Measurements from ENCODE around the gene CAPZB.

DNA sequence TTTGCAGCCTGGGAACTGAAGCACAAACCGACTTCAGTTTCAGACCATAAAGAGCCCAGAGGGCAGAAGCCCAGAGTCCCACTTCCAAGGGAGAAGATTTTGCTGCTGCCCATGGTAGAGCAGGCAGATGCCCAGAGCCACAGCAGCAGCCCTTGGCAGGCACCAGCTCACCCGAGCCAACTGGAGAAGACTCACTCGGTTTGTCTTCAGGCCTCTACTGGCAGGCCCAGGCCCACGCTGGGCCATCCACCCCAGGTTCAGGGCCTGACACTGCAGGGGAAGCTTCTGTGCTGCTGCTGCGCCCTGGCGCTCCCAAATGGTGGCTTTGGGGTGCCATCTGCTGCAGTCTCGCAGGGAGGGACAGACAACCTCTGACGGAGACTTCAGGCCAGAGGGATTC lies 139.9 kb downstream of the CAPZB start:
- no peak for TF ChIP-seq CTCF (IDR thresholded peaks at IDR 0.05; ENCODE audit: extremely low read depth in 1 of 2, insufficient read depth in 1 of 2, low read depth in 1 of 2, low read length in 2 of 2)
- TF ChIP-seq POLR2A (IDR thresholded peaks at IDR 0.05; ENCODE audit: low read depth, low read length): no peak
- no peak for TF ChIP-seq GATA2 (IDR thresholded peaks at IDR 0.05; ENCODE audit: insufficient read depth, insufficient read length, low read depth, low read length)
- TF ChIP-seq FOS (IDR thresholded peaks at IDR 0.05; ENCODE audit: borderline replicate concordance, insufficient read depth, low read length): no peak
- no peak for TF ChIP-seq POLR2AphosphoS5 (IDR thresholded peaks at IDR 0.05; ENCODE audit: insufficient read depth, low read depth, low read length)
